Measurements from ENCODE around the gene IFI27L1. TPM values are rescaled to one million over a fixed set of nuclear protein-coding genes. Genes with fewer than 3 reads are reported as not detected.

The IFI27L1 gene
- total RNA-seq, 3 donors from 2014 or later (not counting 1 experiment from before 2014, with no cell fraction given): 10.1 to 15.1 (median 12.1) TPM

- H3K27ac Mint-ChIP-seq: no peak overlapping the region
- Histone ChIP-seq H3K27ac (ENCODE audit: low read length) (no peak overlapping the region), H3K36me3 (ENCODE audit: control insufficient read depth, insufficient read depth, low read length) (no peaks in the 10 kb centered on the region), H3K9me3 (ENCODE audit: control insufficient read depth, insufficient read depth, low read length) (peaks cover 10% of the 10 kb centered on the region), H3K4me3 (ENCODE audit: low read length) (no peak overlapping the region), H3K4me1 (ENCODE audit: control insufficient read depth, insufficient read depth, low read length) (peaks cover 3% of the 10 kb centered on the region), H3K27me3 (ENCODE audit: control insufficient read depth, insufficient read depth, low read length) (no peaks in the 10 kb centered on the region)
- WGBS (ENCODE audit: insufficient coverage): 71% methylated on average over 3 of the region's 3 CpGs
- H3K27me3 Mint-ChIP-seq (ENCODE audit: low read depth in 2 of 2): peaks cover 18 to 26% of the 10 kb centered on the region in 2 donors
- no peak overlapping the region for H3K4me3 Mint-ChIP-seq
- ATAC-seq (no peak), DNase-seq (no peak)
- no peak for TF ChIP-seq CTCF (IDR thresholded peaks at IDR 0.05)
- H3K9me3 Mint-ChIP-seq: no peaks in the 10 kb centered on the region
- H3K4me1 Mint-ChIP-seq: peaks cover 0 to 9% of the 10 kb centered on the region in 2 donors
- intact Hi-C loops (cut with micrococcal nuclease): no loop called here
- H3K36me3 Mint-ChIP-seq: no peaks in the 10 kb centered on the region
Measured at GRCh38 chr14:94122438-94122837, 41.3 kb downstream of the IFI27L1 start.

- no peak overlapping the region for H3K27ac ChIP-seq (ENCODE audit: low read length)
- no peaks in the 10 kb centered on the region for H3K27me3 ChIP-seq (ENCODE audit: control insufficient read depth, insufficient read depth, low read length)
- H3K9me3 Mint-ChIP-seq: no peaks in the 10 kb centered on the region
- no peak overlapping the region for H3K4me3 ChIP-seq (ENCODE audit: low read length)
- H3K27me3 Mint-ChIP-seq (ENCODE audit: low read depth in 2 of 2): peaks cover 11 to 18% of the 10 kb centered on the region in 2 donors
- H3K36me3 ChIP-seq (ENCODE audit: control insufficient read depth, insufficient read depth, low read length): no peaks in the 10 kb centered on the region
- WGBS (ENCODE audit: insufficient coverage): 96% methylated on average over 9 of the region's 9 CpGs
- H3K9me3 ChIP-seq (ENCODE audit: control insufficient read depth, insufficient read depth, low read length): peaks cover 10% of the 10 kb centered on the region
- H3K36me3 Mint-ChIP-seq: no peaks in the 10 kb centered on the region
- peaks cover 0 to under 1% of the 10 kb centered on the region in 2 donors for H3K4me1 Mint-ChIP-seq
- no peak overlapping the region for H3K4me3 Mint-ChIP-seq
- ATAC-seq (no peak), DNase-seq (no peak)
- intact Hi-C loops (cut with micrococcal nuclease): no loop called here
- no peak overlapping the region for H3K27ac Mint-ChIP-seq
- TF ChIP-seq CTCF (IDR thresholded peaks at IDR 0.05): no peak
- no peaks in the 10 kb centered on the region for H3K4me1 ChIP-seq (ENCODE audit: control insufficient read depth, insufficient read depth, low read length)
Measured at GRCh38 chr14:94123296-94123695, 42.2 kb downstream of the IFI27L1 start.

GRCh38 chr14:94123868-94124267, 42.8 kb downstream of the IFI27L1 start:
- H3K27ac ChIP-seq (ENCODE audit: low read length): no peak overlapping the region
- intact Hi-C loops (cut with micrococcal nuclease): no loop called here
- no peaks in the 10 kb centered on the region for H3K27me3 ChIP-seq (ENCODE audit: control insufficient read depth, insufficient read depth, low read length)
- no peak overlapping the region for H3K4me3 ChIP-seq (ENCODE audit: low read length)
- peaks cover 6% of the 10 kb centered on the region in 2 donors for H3K4me1 Mint-ChIP-seq
- H3K9me3 Mint-ChIP-seq: no peaks in the 10 kb centered on the region
- H3K27me3 Mint-ChIP-seq (ENCODE audit: low read depth in 2 of 2): peaks cover 11 to 17% of the 10 kb centered on the region in 2 donors
- H3K36me3 ChIP-seq (ENCODE audit: control insufficient read depth, insufficient read depth, low read length): no peaks in the 10 kb centered on the region
- no peak for TF ChIP-seq CTCF (IDR thresholded peaks at IDR 0.05)
- H3K4me3 Mint-ChIP-seq: no peak overlapping the region
- peaks cover 6% of the 10 kb centered on the region for H3K4me1 ChIP-seq (ENCODE audit: control insufficient read depth, insufficient read depth, low read length)
- peaks cover 10% of the 10 kb centered on the region for H3K9me3 ChIP-seq (ENCODE audit: control insufficient read depth, insufficient read depth, low read length)
- WGBS (ENCODE audit: insufficient coverage): no CpG with 5 or more reads among the region's 1 CpG
- no peak overlapping the region for H3K27ac Mint-ChIP-seq
- ATAC-seq (no peak), DNase-seq (no peak)
- H3K36me3 Mint-ChIP-seq: no peaks in the 10 kb centered on the region

All from natural killer cell (primary cell).